Measurements from ENCODE around the gene PCK2. TPM values are rescaled to one million over a fixed set of nuclear protein-coding genes. Genes with fewer than 3 reads are reported as not detected.

PCK2 gene
- total and polyA plus RNA-seq, 2 of the 13 experiments (the other 11 are each of a cell fraction or from before 2014, with no cell fraction given) = 129 to 272 TPM

DNA sequence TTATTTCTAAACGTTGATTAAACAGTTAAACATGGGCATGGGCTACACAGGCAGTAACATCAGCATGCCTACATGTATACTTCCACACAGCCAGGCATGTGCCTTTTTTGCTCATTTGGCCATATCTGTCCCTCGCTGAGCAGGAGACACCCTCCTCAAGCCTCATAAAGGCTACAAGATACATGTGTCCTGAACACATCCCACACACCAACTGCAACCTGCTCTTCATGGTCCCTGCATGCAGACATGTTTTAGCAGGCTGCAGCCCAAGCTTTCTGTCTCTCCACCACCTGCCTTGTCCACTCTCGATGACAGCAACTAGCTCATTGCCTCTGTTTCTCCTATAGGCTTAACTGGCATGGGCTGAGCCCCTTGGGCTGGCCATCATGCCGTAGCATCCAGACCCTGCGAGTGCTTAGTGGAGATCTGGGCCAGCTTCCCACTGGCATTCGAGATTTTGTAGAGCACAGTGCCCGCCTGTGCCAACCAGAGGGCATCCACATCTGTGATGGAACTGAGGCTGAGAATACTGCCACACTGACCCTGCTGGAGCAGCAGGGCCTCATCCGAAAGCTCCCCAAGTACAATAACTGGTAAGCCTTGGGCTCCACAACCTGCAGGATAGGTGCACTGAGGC, 2.6 kb downstream of the PCK2 start (continued):
- TF ChIP-seq, protein P1, sequence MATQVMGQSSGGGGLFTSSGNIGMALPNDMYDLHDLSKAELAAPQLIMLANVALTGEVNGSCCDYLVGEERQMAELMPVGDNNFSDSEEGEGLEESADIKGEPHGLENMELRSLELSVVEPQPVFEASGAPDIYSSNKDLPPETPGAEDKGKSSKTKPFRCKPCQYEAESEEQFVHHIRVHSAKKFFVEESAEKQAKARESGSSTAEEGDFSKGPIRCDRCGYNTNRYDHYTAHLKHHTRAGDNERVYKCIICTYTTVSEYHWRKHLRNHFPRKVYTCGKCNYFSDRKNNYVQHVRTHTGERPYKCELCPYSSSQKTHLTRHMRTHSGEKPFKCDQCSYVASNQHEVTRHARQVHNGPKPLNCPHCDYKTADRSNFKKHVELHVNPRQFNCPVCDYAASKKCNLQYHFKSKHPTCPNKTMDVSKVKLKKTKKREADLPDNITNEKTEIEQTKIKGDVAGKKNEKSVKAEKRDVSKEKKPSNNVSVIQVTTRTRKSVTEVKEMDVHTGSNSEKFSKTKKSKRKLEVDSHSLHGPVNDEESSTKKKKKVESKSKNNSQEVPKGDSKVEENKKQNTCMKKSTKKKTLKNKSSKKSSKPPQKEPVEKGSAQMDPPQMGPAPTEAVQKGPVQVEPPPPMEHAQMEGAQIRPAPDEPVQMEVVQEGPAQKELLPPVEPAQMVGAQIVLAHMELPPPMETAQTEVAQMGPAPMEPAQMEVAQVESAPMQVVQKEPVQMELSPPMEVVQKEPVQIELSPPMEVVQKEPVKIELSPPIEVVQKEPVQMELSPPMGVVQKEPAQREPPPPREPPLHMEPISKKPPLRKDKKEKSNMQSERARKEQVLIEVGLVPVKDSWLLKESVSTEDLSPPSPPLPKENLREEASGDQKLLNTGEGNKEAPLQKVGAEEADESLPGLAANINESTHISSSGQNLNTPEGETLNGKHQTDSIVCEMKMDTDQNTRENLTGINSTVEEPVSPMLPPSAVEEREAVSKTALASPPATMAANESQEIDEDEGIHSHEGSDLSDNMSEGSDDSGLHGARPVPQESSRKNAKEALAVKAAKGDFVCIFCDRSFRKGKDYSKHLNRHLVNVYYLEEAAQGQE (IDR thresholded peaks at IDR 0.05; ENCODE audit: borderline replicate concordance in 1 of 2, low read depth in 1 of 2, low read length in 2 of 2) = no peak
- TF ChIP-seq ZNF224 (CRISPR knock-in tag; IDR thresholded peaks at IDR 0.05) (no peak), ZFP1 (CRISPR knock-in tag; IDR thresholded peaks at IDR 0.05) (no peak), TBL1XR1 (IDR thresholded peaks at IDR 0.05; ENCODE audit: borderline replicate concordance, low read length, partially characterized antibody) (no peak), ZNF510 (CRISPR knock-in tag; IDR thresholded peaks at IDR 0.05; ENCODE audit: low read depth) (no peak), MZF1 (CRISPR knock-in tag; IDR thresholded peaks at IDR 0.05; ENCODE audit: borderline replicate concordance) (0 out of 2 replicates have a peak, but pooled peaks have one; percentile 55), ZNF878 (CRISPR knock-in tag; IDR thresholded peaks at IDR 0.05) (no peak)
- TF ChIP-seq, protein P2, sequence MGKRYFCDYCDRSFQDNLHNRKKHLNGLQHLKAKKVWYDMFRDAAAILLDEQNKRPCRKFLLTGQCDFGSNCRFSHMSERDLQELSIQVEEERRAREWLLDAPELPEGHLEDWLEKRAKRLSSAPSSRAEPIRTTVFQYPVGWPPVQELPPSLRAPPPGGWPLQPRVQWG (CRISPR knock-in tag; IDR thresholded peaks at IDR 0.05; ENCODE audit: borderline replicate concordance, low read depth) = no peak
- TF ChIP-seq, protein P3, sequence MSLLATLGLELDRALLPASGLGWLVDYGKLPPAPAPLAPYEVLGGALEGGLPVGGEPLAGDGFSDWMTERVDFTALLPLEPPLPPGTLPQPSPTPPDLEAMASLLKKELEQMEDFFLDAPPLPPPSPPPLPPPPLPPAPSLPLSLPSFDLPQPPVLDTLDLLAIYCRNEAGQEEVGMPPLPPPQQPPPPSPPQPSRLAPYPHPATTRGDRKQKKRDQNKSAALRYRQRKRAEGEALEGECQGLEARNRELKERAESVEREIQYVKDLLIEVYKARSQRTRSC (CRISPR knock-in tag; IDR thresholded peaks at IDR 0.05; ENCODE audit: low read depth) = no peak
- TF ChIP-seq, protein P4, sequence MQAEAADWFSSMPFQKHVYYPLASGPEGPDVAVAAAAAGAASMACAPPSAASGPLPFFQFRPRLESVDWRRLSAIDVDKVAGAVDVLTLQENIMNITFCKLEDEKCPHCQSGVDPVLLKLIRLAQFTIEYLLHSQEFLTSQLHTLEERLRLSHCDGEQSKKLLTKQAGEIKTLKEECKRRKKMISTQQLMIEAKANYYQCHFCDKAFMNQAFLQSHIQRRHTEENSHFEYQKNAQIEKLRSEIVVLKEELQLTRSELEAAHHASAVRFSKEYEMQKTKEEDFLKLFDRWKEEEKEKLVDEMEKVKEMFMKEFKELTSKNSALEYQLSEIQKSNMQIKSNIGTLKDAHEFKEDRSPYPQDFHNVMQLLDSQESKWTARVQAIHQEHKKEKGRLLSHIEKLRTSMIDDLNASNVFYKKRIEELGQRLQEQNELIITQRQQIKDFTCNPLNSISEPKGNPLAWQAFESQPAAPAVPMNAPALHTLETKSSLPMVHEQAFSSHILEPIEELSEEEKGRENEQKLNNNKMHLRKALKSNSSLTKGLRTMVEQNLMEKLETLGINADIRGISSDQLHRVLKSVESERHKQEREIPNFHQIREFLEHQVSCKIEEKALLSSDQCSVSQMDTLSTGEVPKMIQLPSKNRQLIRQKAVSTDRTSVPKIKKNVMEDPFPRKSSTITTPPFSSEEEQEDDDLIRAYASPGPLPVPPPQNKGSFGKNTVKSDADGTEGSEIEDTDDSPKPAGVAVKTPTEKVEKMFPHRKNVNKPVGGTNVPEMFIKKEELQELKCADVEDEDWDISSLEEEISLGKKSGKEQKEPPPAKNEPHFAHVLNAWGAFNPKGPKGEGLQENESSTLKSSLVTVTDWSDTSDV (CRISPR knock-in tag; IDR thresholded peaks at IDR 0.05) = no peak
- TF ChIP-seq, protein P5, sequence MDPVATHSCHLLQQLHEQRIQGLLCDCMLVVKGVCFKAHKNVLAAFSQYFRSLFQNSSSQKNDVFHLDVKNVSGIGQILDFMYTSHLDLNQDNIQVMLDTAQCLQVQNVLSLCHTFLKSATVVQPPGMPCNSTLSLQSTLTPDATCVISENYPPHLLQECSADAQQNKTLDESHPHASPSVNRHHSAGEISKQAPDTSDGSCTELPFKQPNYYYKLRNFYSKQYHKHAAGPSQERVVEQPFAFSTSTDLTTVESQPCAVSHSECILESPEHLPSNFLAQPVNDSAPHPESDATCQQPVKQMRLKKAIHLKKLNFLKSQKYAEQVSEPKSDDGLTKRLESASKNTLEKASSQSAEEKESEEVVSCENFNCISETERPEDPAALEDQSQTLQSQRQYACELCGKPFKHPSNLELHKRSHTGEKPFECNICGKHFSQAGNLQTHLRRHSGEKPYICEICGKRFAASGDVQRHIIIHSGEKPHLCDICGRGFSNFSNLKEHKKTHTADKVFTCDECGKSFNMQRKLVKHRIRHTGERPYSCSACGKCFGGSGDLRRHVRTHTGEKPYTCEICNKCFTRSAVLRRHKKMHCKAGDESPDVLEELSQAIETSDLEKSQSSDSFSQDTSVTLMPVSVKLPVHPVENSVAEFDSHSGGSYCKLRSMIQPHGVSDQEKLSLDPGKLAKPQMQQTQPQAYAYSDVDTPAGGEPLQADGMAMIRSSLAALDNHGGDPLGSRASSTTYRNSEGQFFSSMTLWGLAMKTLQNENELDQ (CRISPR knock-in tag; IDR thresholded peaks at IDR 0.05; ENCODE audit: borderline replicate concordance) = no peak
- TF ChIP-seq, protein P6, sequence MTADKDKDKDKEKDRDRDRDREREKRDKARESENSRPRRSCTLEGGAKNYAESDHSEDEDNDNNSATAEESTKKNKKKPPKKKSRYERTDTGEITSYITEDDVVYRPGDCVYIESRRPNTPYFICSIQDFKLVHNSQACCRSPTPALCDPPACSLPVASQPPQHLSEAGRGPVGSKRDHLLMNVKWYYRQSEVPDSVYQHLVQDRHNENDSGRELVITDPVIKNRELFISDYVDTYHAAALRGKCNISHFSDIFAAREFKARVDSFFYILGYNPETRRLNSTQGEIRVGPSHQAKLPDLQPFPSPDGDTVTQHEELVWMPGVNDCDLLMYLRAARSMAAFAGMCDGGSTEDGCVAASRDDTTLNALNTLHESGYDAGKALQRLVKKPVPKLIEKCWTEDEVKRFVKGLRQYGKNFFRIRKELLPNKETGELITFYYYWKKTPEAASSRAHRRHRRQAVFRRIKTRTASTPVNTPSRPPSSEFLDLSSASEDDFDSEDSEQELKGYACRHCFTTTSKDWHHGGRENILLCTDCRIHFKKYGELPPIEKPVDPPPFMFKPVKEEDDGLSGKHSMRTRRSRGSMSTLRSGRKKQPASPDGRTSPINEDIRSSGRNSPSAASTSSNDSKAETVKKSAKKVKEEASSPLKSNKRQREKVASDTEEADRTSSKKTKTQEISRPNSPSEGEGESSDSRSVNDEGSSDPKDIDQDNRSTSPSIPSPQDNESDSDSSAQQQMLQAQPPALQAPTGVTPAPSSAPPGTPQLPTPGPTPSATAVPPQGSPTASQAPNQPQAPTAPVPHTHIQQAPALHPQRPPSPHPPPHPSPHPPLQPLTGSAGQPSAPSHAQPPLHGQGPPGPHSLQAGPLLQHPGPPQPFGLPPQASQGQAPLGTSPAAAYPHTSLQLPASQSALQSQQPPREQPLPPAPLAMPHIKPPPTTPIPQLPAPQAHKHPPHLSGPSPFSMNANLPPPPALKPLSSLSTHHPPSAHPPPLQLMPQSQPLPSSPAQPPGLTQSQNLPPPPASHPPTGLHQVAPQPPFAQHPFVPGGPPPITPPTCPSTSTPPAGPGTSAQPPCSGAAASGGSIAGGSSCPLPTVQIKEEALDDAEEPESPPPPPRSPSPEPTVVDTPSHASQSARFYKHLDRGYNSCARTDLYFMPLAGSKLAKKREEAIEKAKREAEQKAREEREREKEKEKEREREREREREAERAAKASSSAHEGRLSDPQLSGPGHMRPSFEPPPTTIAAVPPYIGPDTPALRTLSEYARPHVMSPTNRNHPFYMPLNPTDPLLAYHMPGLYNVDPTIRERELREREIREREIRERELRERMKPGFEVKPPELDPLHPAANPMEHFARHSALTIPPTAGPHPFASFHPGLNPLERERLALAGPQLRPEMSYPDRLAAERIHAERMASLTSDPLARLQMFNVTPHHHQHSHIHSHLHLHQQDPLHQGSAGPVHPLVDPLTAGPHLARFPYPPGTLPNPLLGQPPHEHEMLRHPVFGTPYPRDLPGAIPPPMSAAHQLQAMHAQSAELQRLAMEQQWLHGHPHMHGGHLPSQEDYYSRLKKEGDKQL (CRISPR knock-in tag; IDR thresholded peaks at IDR 0.05; ENCODE audit: low read depth) = no peak
